Erythroblast (primary cell): ENCODE measurements around the gene SOCS7.
"Not testable (repeated sequence)": the region's sequence is repeated elsewhere in the genome, so short reads cannot be mapped to it uniquely, and the experiment has no call there.

Experiments used
- DNase-seq, 2 experiments: peaks; one replicate each; lab custom pipeline; 2025; lab: John Stamatoyannopoulos, UW
- GATA1 ChIP-seq: IDR thresholded peaks from 2 replicates; pipeline ENCODE4 v1.6.1; 2011; ENCODE audit warnings: low read depth, mild to moderate bottlenecking, control low read depth, low read length, moderate library complexity
- POLR2A ChIP-seq: IDR thresholded peaks from 2 replicates; pipeline ENCODE4 v1.6.1; 2011; ENCODE audit warnings: mild to moderate bottlenecking, low read length

SOCS7 gene

GRCh38 chr17:38425744-38426143 lies 74.1 kb downstream of the SOCS7 start:
- no peak for DNase-seq
- TF ChIP-seq GATA1, result no peak
- TF ChIP-seq POLR2A, result no peak

- no peak for DNase-seq
- TF ChIP-seq GATA1 (no peak), POLR2A (no peak)
Observed at GRCh38 chr17:38426441-38426840, 74.8 kb downstream of the SOCS7 start.

GRCh38 chr17:38427160-38427949 lies 75.7 kb downstream of the SOCS7 start:
- TF ChIP-seq POLR2A (no peak), GATA1 (no peak)
- no peak for DNase-seq

- TF ChIP-seq POLR2A (no peak), GATA1 (no peak)
- peak in 1 of 2 experiments; percentile 18 for DNase-seq
Observed at GRCh38 chr17:38428112-38428642, 76.5 kb downstream of the SOCS7 start, which contains the start of gene ARHGAP23. Gene ARHGAP23, plus strand, starts transcription at chr17:38428464. Its CDS starts 22 bp downstream, at chr17:38428486.

- no peak for DNase-seq
- TF ChIP-seq GATA1 (no peak), POLR2A (no peak)
Observed at GRCh38 chr17:38428643-38429371, 77.2 kb downstream of the SOCS7 start.

GRCh38 chr17:38429476-38430100 lies 77.9 kb downstream of the SOCS7 start:
- TF ChIP-seq POLR2A (no peak), GATA1 (no peak)
- DNase-seq, result no peak

GRCh38 chr17:38430316-38430715 lies 78.7 kb downstream of the SOCS7 start:
- TF ChIP-seq POLR2A (no peak), GATA1 (no peak)
- no peak for DNase-seq

- TF ChIP-seq GATA1 (no peak), POLR2A (no peak)
- no peak for DNase-seq
Observed at GRCh38 chr17:38430822-38431221, 79.2 kb downstream of the SOCS7 start.

- TF ChIP-seq GATA1 (no peak), POLR2A (no peak)
- DNase-seq, result no peak
Observed at GRCh38 chr17:38431346-38432145, 79.9 kb downstream of the SOCS7 start.

- no peak for TF ChIP-seq POLR2A
- no peak for TF ChIP-seq GATA1
- no peak for DNase-seq
Observed at GRCh38 chr17:38434178-38434665, 82.6 kb downstream of the SOCS7 start.

- no peak for TF ChIP-seq GATA1
- DNase-seq, result peak in 1 of 2 experiments; percentile 17
Observed at GRCh38 chr17:38435795-38436194, 84.2 kb downstream of the SOCS7 start.

GRCh38 chr17:38436386-38436785 lies 84.7 kb downstream of the SOCS7 start:
- DNase-seq, result no peak
- TF ChIP-seq GATA1 (no peak), POLR2A (no peak)

- not testable (repeated sequence) for DNase-seq
Observed at GRCh38 chr17:38437313-38437712, 85.7 kb downstream of the SOCS7 start.
